Activated CD4-positive, alpha-beta T cell treated with anti-CD3 and anti-CD28 coated beads, Interleukin-2, amount 10 ng/mL, durations not matched to agents 24 days and 14 days (primary cell): ENCODE measurements around the gene ZNF683. TPM values are rescaled to one million over a fixed set of nuclear protein-coding genes. Genes with fewer than 3 reads are reported as not detected.

Experiments used
- DNase-seq: peaks from one replicate; pipeline ENCODE4 v3.0.0; 2022
- H3K27ac Mint-ChIP-seq: one replicate; pipeline ENCODE4 v1.8.0; 2022; ENCODE audit warnings: mild to moderate bottlenecking, mixed read lengths
- H3K27me3 Mint-ChIP-seq: one replicate; pipeline ENCODE4 v1.8.0; 2022; ENCODE audit warnings: mixed read lengths
- H3K36me3 Mint-ChIP-seq: one replicate; pipeline ENCODE4 v1.8.0; 2022; ENCODE audit warnings: low read depth, mild to moderate bottlenecking, mixed read lengths
- H3K4me1 Mint-ChIP-seq: one replicate; pipeline ENCODE4 v1.8.0; 2021; ENCODE audit warnings: mixed read lengths
- H3K4me3 Mint-ChIP-seq: one replicate; pipeline ENCODE4 v1.8.0; 2022; ENCODE audit warnings: mild to moderate bottlenecking, moderate library complexity, mixed read lengths
- H3K9me3 Mint-ChIP-seq: one replicate; pipeline ENCODE4 v1.8.0; 2021; ENCODE audit warnings: mixed read lengths
- intact Hi-C: fragments of 100-400 bp; cut with micrococcal nuclease; formaldehyde crosslinking; loops from one replicate; pipeline ENCODE4 v1.15.1; 2023
- total RNA-seq: library from RNA; stranded (reverse); gene quantifications from 2 replicates; pipeline ENCODE4 v1.2.3, GENCODE V29; 2022

ZNF683 gene
- total RNA-seq, 1 donor from 2014 or later, result not detected

DNA sequence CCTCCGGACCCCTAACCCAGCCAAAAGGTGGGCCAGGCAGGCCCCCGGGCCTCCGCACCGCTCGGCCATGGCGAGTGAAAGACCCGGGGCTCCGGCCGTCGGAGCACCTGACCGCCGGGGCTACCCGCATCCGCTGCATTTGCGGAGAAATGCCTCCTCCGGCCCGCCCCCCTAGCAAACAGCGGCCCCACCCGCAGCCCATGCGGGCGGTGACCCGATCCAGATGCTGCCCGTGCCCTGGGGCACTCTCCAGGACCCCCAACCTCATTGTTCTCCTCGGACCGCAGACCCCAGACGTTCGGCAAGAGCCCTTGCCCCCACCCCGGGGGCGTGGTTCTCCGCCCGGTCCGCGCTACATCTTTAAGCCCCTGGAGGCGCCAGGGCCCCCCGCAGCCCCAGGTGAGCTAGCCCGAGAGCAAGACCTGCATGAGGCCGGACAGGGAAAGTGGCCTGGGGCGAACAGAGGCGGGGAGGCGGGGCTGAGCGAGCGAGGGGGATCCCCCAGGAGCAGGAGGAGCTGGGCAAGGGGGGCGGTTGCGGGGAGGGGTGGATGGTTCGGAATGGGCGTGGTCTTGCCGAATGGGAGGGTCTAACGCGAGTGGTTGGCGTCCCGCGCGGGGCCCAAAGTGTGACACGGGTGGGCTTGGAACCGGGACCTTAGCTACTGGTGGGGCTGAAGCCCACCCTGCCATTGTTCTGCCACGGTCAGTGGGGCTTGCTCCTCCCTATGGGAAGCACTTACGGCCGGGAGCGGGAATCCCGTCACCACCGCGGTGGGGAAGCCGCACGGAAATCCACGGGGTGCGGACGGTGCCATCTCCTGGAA, 12.4 kb downstream of the ZNF683 start:
- DNase-seq, result peak; percentile 86
- intact Hi-C loops, result loop anchor here (2.0 to 5.0 kb wide), 3 partner anchors 23 to 38 kb away; no protein-coding TSS in a partner anchor
- peaks cover 49% of the 10 kb centered on the region for H3K4me1 Mint-ChIP-seq
- H3K4me3 Mint-ChIP-seq, result peak overlapping the region; percentile 77
- no peaks in the 10 kb centered on the region for H3K9me3 Mint-ChIP-seq
- no peak overlapping the region for H3K27ac Mint-ChIP-seq
- H3K27me3 Mint-ChIP-seq, result peaks cover 18% of the 10 kb centered on the region
- H3K36me3 Mint-ChIP-seq, result no peaks in the 10 kb centered on the region

DNA sequence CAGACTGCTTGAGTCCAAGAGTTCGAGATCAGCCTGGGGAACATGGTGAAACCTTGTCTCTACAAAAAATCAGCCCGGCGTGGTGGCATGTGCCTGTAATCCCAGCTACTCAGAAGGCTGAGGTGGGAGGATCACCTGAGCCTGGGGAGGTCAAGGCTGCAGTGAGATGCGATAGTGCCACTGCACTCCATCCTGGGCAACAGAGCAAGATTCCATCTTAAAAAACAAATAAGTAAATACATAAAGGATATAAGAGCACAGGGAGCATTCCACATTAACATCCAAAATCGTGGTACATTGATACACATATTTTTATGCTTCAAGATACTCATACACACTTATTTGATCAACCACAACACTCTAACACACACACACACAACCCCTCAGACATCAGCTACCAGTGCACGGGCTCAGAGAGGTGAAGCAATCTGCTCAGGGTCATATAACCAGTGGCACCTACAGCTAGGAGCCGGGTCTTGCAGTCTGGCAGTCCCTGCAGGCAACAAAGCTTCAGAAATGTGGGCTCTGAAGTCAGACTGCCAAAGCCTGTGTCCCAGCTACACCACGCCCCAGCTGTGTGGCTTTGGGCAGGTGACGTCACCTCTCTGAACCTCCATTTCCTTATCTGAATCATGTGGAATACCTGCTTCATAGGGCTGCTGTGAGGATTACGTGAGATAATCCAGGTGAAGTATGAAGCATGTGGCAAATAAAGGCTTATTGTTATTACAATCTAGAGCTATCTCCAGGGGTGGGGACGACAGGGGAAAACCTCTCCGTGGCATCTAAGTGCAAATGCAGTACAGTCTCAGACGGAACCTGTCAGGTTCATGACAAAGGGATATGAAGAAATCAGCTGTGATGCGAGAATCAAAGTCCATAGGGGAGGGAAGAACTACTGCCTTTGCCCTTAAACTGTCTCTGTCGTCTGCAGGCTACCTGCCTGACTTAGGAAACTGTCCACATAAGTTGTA, 13.9 kb downstream of the ZNF683 start:
- peak overlapping the region; percentile 77 for H3K4me3 Mint-ChIP-seq
- H3K9me3 Mint-ChIP-seq, result no peaks in the 10 kb centered on the region
- H3K4me1 Mint-ChIP-seq, result peaks cover 42% of the 10 kb centered on the region

DNA sequence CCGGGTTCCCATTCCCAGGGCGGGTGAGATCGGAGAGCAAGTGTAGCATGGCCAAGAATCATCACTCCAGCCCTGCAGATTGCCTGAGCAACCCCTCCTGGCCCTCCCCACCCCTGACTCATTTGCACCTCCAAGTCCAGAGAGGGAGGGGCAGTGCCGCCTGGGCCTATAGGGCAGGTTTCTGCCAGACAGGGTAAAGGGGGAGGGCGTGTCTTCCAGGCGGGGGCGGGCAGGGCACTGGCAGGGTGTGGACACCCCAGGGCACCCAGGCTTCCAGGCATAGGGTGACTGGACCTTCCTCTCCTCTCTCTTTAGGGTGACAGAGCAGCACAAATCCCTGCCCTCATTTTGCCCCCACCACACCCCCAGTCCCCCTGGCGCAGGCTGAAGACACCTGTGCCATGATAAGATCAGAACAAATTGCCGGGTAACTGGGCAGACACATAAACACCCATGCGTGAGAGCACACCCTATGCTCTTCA, 15.4 kb downstream of the ZNF683 start:
- Mint-ChIP-seq H3K4me1 (peaks cover 31% of the 10 kb centered on the region), H3K27ac (no peak overlapping the region), H3K27me3 (peaks cover 12% of the 10 kb centered on the region), H3K36me3 (no peaks in the 10 kb centered on the region), H3K9me3 (no peaks in the 10 kb centered on the region), H3K4me3 (no peak overlapping the region)
- DNase-seq, result no peak
- intact Hi-C loops, result no loop called here

More for the DNA sequence above, 13.9 kb downstream of the ZNF683 start:
- intact Hi-C loops, result loop anchor here (2.0 kb wide), 1 partner anchor 22 kb away; no protein-coding TSS in a partner anchor
- H3K36me3 Mint-ChIP-seq, result no peaks in the 10 kb centered on the region
- H3K27me3 Mint-ChIP-seq, result peaks cover 14% of the 10 kb centered on the region
- H3K27ac Mint-ChIP-seq, result peak overlapping the region; percentile 36
- DNase-seq, result peak; percentile 93

DNA sequence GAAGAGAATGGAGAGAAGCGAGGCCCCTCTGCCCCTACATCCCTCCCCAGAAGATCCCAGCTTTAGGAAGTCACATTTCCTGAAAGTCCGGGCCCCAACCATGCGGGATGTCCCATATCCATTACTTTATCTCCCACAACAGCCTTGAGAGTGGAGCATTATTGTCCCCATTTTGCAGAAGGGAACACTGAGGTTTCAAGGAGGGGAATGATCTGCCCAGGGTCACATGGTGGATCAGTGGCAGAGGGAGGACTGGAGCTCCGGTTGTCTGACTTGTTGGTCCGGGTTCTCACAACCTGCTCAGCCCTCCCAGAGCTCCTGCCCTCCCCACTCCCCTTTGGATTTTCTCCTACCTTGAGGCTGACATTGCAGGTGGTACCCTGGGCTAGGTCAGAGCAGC, 16.4 kb downstream of the ZNF683 start:
- DNase-seq, result no peak
- Mint-ChIP-seq H3K36me3 (no peaks in the 10 kb centered on the region), H3K9me3 (no peaks in the 10 kb centered on the region), H3K27ac (no peak overlapping the region), H3K4me1 (peaks cover 29% of the 10 kb centered on the region), H3K4me3 (no peak overlapping the region), H3K27me3 (peaks cover 12% of the 10 kb centered on the region)
- intact Hi-C loops, result no loop called here

DNA sequence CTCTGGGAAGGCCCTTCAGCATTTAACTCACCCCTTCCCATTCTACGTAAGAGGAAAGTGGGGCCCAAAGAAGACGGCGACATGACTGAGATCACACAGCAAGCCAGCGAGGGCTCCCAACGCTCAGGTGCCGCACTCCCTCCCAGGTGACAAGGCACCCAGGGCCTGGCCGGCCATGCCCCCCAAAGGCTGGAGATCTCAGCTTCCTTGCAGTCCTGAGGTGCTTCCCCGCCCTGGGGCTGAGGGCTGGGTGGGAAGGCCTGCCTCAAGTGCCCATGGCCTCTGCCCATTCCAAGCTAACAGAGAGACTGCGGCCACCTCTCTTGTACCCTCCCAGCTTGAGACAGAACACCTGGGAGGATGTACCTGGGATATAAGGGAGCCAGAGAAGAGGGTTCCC, 17.6 kb downstream of the ZNF683 start:
- Mint-ChIP-seq H3K36me3 (no peaks in the 10 kb centered on the region), H3K9me3 (no peaks in the 10 kb centered on the region), H3K4me1 (peaks cover 19% of the 10 kb centered on the region), H3K27ac (peak overlapping the region; percentile 38), H3K4me3 (no peak overlapping the region), H3K27me3 (peaks cover 8% of the 10 kb centered on the region)
- DNase-seq, result no peak
- intact Hi-C loops, result no loop called here

DNA sequence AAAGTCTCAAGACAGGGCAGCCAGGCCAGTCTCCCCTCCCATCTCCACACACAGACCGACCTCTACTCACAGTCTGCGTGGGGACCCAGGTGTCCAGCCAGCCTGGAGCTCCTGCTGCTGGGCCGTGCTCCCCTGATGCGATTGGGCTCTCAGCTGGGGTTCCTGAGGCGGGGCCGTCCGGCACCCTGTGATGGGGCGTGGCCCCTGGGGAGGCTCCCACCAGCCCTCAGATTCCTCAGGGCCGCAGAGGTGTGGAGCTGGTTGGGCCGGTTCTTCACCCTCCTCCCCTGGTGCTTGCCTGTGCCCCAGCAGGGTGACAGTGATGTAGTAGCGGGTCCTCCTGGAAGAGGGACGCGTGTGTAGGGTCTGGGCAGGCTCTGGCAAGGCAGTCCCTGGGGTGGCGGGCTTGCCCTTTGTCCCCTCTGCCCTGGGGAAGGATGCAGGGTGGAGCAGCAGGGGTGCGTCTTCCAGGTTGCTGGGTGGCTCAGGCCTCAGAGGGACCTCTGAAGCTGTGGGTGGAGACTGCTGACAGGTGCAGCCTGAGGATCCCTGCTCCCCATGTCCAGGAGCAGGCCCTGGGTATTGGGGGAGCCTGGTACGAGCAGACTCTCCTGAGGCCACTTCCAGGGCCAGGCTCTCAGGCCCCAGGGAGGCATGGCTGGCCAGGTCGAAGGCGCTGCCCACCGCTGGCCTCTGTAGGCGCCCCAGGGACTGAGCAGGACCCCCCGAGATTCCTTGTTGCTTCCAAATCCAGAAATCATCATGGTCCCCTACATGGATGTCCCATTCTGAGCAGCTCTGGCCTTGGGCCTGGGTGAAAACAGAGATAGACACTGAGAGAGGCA, 18.4 kb downstream of the ZNF683 start, which contains the start of gene CRYBG2:
Gene CRYBG2 (minus strand): TSS at position 155 of the 845 bp plus-strand sequence. CDS start 7,473 bp downstream, outside the sequence.
- DNase-seq, result no peak
- peaks cover 16% of the 10 kb centered on the region for H3K4me1 Mint-ChIP-seq
- no peak within 1 kb of the TSS for H3K4me3 Mint-ChIP-seq
- H3K27me3 Mint-ChIP-seq, result peaks cover 3% of the 10 kb centered on the region
- H3K9me3 Mint-ChIP-seq, result no peaks in the 10 kb centered on the region
- intact Hi-C loops, result no loop called here
- peak within 1 kb of the TSS; percentile 38 for H3K27ac Mint-ChIP-seq
- no peaks in the 10 kb centered on the region for H3K36me3 Mint-ChIP-seq

DNA sequence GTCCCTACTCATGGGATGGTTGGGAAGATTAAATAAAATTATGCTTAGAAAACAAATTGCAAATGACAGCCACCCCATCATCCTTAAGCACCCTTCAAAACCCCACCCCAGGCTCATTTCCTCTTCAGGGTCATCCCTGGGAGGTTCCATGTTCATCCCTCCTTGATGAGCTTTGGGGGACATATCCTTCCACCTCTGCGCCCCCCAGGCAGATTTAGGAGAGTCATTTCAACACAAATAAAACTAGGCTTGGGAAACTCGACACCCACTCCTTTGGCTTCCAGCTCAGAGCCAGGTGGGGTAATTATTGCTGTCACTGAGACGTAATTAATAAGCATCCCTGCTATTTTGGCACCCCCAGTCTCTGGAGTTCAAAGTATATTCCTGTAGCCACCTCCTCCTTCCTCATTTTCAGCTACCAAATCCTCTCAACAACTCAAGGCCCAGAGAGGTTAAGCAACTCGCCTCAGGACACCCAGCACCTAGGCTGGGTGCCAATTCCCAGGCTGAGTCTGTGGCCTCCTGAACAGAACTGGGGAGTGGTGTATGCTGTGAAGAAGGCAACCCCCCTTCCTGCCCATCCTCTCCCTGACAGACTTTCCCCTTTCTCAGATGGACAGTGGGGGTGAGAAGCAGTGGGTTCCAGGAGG, 19.2 kb downstream of the ZNF683 start:
- peaks cover 7% of the 10 kb centered on the region for H3K4me1 Mint-ChIP-seq
- H3K9me3 Mint-ChIP-seq, result no peaks in the 10 kb centered on the region
- no peak for DNase-seq
- H3K27me3 Mint-ChIP-seq, result no peaks in the 10 kb centered on the region
- no peak overlapping the region for H3K4me3 Mint-ChIP-seq
- H3K27ac Mint-ChIP-seq, result no peak overlapping the region
- no peaks in the 10 kb centered on the region for H3K36me3 Mint-ChIP-seq
- intact Hi-C loops, result no loop called here

DNA sequence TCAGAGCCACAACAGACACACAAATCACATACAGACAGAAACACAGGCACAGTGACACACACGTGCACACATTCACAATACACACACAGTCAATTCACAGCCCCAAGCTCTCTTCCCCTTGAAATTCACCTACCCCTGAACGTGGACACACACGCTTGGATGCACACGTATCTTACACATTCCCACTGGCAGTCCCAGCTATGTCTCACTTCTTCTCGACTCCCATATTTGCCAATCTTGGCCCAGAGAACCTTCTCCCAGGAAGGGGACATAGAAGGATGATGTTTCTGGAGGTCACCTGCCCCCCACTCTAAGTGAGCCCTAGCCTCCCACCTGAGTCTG, 20.2 kb downstream of the ZNF683 start:
- Mint-ChIP-seq H3K36me3 (no peaks in the 10 kb centered on the region), H3K4me3 (no peak overlapping the region), H3K9me3 (no peaks in the 10 kb centered on the region), H3K27me3 (no peaks in the 10 kb centered on the region), H3K4me1 (peaks cover 3% of the 10 kb centered on the region), H3K27ac (no peak overlapping the region)
- intact Hi-C loops, result no loop called here
- no peak for DNase-seq

DNA sequence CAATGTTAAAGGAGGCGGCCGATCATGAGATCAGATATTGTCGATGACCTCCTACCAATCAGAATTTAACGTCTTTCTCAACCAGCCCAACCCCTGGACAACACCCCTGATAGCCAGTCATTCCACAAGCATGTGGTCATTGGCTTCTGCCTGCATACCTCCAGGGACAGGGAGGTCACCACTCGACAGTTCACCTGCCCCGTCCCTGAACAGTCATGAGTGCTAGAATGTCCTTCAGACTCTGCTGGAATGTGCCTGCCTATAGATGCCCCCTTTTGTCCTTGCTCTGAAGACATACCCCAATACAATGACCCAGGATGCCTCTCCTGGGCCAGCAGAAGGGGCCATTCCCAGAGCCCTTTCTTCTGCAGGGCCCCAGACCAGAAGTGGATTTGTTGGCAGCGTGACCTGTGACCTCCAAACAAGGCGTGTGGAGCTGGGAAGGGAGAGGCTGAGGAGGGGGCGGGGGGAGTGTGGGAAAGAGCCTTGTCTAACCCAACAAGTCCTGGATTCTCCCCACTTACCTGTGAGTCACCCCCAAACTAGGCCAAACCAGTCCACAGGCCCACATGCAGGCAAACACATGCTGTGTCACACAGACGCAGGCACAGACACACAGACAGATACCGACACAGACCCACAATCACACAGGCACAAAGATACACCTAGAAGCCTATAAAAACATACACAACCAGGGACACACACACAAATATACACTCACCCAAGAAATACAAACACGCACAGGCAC, 20.8 kb downstream of the ZNF683 start:
- H3K27ac Mint-ChIP-seq, result no peak overlapping the region
- peaks cover 3% of the 10 kb centered on the region for H3K4me1 Mint-ChIP-seq
- no peaks in the 10 kb centered on the region for H3K9me3 Mint-ChIP-seq
- no peaks in the 10 kb centered on the region for H3K27me3 Mint-ChIP-seq
- intact Hi-C loops, result no loop called here
- no peak overlapping the region for H3K4me3 Mint-ChIP-seq
- H3K36me3 Mint-ChIP-seq, result no peaks in the 10 kb centered on the region
- no peak for DNase-seq

DNA sequence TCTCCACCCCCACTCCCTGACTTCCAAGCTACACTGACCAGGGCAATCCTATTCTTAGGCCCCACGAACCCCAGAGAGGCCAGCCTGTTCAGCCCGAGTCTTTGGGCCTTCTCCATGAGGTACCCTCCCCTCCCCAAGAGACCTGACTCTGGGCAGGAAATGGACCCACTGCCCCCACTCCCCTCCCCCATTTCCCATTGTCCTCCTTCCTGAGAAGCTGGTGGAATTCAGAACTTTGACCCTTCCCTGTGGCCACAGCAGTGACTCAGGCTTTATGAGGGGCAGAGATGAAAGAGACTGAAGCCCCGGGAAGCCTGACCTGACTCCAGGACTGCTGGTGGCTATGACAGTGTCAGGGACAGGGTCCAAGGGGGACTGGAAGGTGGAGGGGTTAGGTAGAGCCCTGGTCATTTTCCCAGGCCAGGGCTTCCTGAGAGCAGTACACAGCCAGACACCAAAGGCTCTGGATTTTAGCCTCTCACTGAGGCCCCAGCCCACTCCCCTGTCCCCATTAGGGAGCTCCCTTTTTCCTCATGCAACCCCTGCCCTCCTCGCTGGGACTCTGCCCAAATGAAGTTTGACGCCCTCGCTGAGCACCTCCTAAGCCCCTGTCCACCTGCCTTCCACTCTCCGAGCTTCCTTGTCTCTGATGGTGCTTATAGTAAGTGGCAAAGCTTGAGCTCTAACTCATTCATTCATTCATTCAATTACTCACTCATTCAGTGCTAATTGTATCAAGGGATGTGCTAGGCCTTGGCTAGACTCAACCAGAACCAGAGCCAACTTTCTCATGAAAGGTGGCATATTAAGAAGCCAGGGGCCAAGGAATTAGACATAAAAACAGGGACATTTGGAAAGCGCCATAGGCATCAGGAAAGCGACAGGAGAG, 21.6 kb downstream of the ZNF683 start:
- no peak overlapping the region for H3K4me3 Mint-ChIP-seq
- no peaks in the 10 kb centered on the region for H3K36me3 Mint-ChIP-seq
- no peak for DNase-seq
- peak overlapping the region; percentile 43 for H3K27ac Mint-ChIP-seq
- H3K4me1 Mint-ChIP-seq, result peaks cover 3% of the 10 kb centered on the region
- no peaks in the 10 kb centered on the region for H3K27me3 Mint-ChIP-seq
- no peaks in the 10 kb centered on the region for H3K9me3 Mint-ChIP-seq
- intact Hi-C loops, result no loop called here

DNA sequence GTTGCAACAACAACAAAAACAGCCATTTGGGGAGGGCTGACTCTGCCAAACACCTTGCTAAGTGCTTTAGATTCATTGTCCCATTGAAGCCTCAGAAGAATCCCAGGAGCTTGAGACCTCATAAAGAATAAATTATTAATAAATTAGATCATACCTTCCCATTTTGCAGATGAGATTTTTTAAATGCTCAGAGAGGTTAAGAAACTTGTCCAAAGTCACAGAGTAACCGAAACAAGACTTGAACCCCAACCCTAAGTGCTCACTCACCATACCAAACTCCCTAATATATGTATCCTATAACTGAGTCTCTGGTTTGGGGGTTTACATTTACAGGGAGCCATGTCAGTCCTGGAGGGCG, 22.2 kb downstream of the ZNF683 start:
- DNase-seq, result no peak
- intact Hi-C loops, result no loop called here
- H3K27me3 Mint-ChIP-seq, result no peaks in the 10 kb centered on the region
- no peaks in the 10 kb centered on the region for H3K9me3 Mint-ChIP-seq
- no peak overlapping the region for H3K4me3 Mint-ChIP-seq
- H3K27ac Mint-ChIP-seq, result no peak overlapping the region
- H3K4me1 Mint-ChIP-seq, result no peaks in the 10 kb centered on the region
- no peaks in the 10 kb centered on the region for H3K36me3 Mint-ChIP-seq

GRCh38 chr1:26349877-26350244, 22.7 kb downstream of the ZNF683 start:
- H3K36me3 Mint-ChIP-seq, result no peaks in the 10 kb centered on the region
- H3K27ac Mint-ChIP-seq, result no peak overlapping the region
- H3K27me3 Mint-ChIP-seq, result no peaks in the 10 kb centered on the region
- no peaks in the 10 kb centered on the region for H3K4me1 Mint-ChIP-seq
- H3K9me3 Mint-ChIP-seq, result no peaks in the 10 kb centered on the region
- intact Hi-C loops, result no loop called here
- no peak for DNase-seq
- no peak overlapping the region for H3K4me3 Mint-ChIP-seq
